C4-2B (cell line): ENCODE data around the gene POLE.

Source experiments
- CTCF ChIP-seq: fragments of 450-650 bp; conservative IDR thresholded peaks from 2 replicates; pipeline ENCODE4 v1.5.1; 2017; ENCODE audit warnings: mild to moderate bottlenecking
- ZFX ChIP-seq: fragments of 450-650 bp; IDR thresholded peaks from 2 replicates; pipeline ENCODE4 v1.6.1; 2017

GRCh38 chr12:132574271-132574996 lies 112.7 kb downstream of the POLE start:
- TF ChIP-seq CTCF (no peak), ZFX (no peak)
